Endothelial cell (in vitro differentiated cells): ENCODE results near the gene PRL. TPM values are rescaled to one million over a fixed set of nuclear protein-coding genes. Genes with fewer than 3 reads are reported as not detected.

Source experiments
- DNase-seq: peaks from one replicate; pipeline ENCODE4 v3.0.0; 2021; ENCODE audit warnings: low spot score
- H3K27ac Mint-ChIP-seq: one replicate; pipeline ENCODE4 v1.8.0; 2021; ENCODE audit warnings: mixed read lengths, inconsistent platforms; ENCODE audit not compliant: unreplicated experiment
- H3K27me3 Mint-ChIP-seq: one replicate; pipeline ENCODE4 v1.8.0; 2021; ENCODE audit warnings: mild to moderate bottlenecking, moderate library complexity, mixed read lengths, inconsistent platforms; ENCODE audit not compliant: unreplicated experiment
- H3K36me3 Mint-ChIP-seq: one replicate; pipeline ENCODE4 v1.8.0; 2021; ENCODE audit warnings: mild to moderate bottlenecking, low read depth, mixed read lengths, inconsistent platforms; ENCODE audit not compliant: unreplicated experiment
- H3K4me1 Mint-ChIP-seq: one replicate; pipeline ENCODE4 v1.8.0; 2021; ENCODE audit warnings: mild to moderate bottlenecking, mixed read lengths, inconsistent platforms; ENCODE audit not compliant: unreplicated experiment
- H3K4me3 Mint-ChIP-seq: one replicate; pipeline ENCODE4 v1.8.0; 2021; ENCODE audit warnings: mild to moderate bottlenecking, mixed read lengths, inconsistent platforms; ENCODE audit not compliant: unreplicated experiment
- H3K9me3 Mint-ChIP-seq: one replicate; pipeline ENCODE4 v1.8.0; 2021; ENCODE audit warnings: mixed read lengths, inconsistent platforms; ENCODE audit not compliant: unreplicated experiment
- CTCF ChIP-seq: fragments of 200-600 bp; sonication (generic); IDR thresholded peaks from one replicate; pipeline ENCODE4 v1.5.0; 2021; ENCODE audit warnings: antibody characterized with exemption; ENCODE audit not compliant: unreplicated experiment
- total RNA-seq: library from RNA; stranded (reverse); fragmentation: NEBNext Ultra II Directional; extraction: Animal tissue kit (Norgen Biotek cat#: 25700); gene quantifications from one replicate; pipeline ENCODE4 v1.2.1, GENCODE V29; 2021; ENCODE audit not compliant: unreplicated experiment

PRL gene
- total RNA-seq, 1 donor from 2014 or later = not detected

- Mint-ChIP-seq H3K4me3 (no peak overlapping the region), H3K9me3 (no peaks in the 10 kb centered on the region), H3K4me1 (peaks cover 9% of the 10 kb centered on the region), H3K36me3 (no peaks in the 10 kb centered on the region), H3K27ac (no peak overlapping the region), H3K27me3 (peaks cover 2% of the 10 kb centered on the region)
- no peak for DNase-seq
- TF ChIP-seq CTCF = no peak
These were observed 47.0 kb downstream of the PRL start for GRCh38 chr6:22249711-22250350.

DNA sequence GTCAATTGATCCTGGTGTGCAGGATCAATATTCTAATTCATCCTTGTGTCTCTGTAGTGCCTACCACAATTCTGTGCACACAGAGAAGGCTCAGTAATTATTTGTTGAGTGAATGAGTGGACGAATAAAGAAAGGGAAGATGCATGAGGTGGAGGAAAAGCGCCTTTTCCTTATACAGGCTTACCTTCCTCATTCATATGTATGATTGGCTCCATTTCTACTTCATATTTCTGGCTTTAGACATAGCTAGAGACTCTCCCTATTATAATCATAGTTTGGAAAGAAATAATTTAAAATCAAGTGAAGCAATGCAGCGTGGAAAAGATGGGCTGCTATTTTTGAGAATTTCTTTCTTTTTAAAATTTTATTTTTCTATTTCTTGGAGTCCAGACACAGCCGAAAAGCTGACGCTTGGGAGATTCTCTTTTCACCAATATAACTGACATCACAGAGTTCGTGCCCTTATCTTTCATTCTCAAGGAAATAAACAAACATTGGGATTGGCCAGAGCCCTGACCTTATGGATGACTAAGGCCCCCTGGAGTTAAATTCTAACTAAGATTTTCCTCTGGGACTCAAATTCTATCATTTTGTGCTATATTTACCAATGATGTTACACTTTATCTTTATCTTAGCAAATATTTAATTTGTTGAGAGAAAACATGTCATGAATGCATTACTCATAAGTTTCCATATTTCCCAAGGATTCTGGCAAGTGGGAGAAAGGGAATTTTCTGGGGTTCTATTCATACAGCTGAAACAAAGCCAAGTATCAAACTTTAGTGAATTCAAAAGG is 48.1 kb downstream of the PRL start:
- Mint-ChIP-seq H3K9me3 (no peaks in the 10 kb centered on the region), H3K27me3 (peaks cover 2% of the 10 kb centered on the region), H3K27ac (peak overlapping the region; percentile 87), H3K36me3 (no peaks in the 10 kb centered on the region), H3K4me1 (peaks cover 9% of the 10 kb centered on the region), H3K4me3 (no peak overlapping the region)
- DNase-seq = no peak
- TF ChIP-seq CTCF = no peak

GRCh38 chr6:22247916-22248482 is 48.8 kb downstream of the PRL start:
- Mint-ChIP-seq H3K4me1 (peaks cover 9% of the 10 kb centered on the region), H3K27ac (peak overlapping the region; percentile 87), H3K36me3 (no peaks in the 10 kb centered on the region), H3K27me3 (peaks cover 2% of the 10 kb centered on the region), H3K4me3 (no peak overlapping the region), H3K9me3 (no peaks in the 10 kb centered on the region)
- DNase-seq = no peak
- no peak for TF ChIP-seq CTCF

DNA sequence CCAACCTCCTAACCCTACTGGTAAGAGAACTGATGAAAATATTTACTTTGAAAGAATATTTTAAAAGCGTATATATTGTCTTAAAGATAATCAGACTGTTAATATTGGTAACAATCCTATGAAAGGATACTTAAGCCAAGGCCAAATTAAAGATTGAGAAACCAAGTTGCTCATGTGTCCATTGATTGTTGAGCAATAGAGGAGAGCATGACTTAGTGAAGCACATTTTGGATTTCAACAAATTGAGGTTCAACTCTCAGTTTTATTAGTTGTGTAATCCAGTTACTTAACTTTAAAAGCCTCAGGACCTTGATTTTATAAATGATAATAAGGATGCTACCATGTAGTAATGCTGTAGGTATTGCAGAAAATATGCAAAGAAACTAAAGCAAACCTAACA is 56.8 kb downstream of the PRL start:
- H3K9me3 Mint-ChIP-seq = no peaks in the 10 kb centered on the region
- peaks cover 3% of the 10 kb centered on the region for H3K36me3 Mint-ChIP-seq
- no peak overlapping the region for H3K4me3 Mint-ChIP-seq
- no peak for DNase-seq
- H3K27me3 Mint-ChIP-seq = no peaks in the 10 kb centered on the region
- no peak for TF ChIP-seq CTCF
- no peaks in the 10 kb centered on the region for H3K4me1 Mint-ChIP-seq
- H3K27ac Mint-ChIP-seq = no peak overlapping the region
